ENCODE measurements around the gene THUMPD3.

The THUMPD3 gene, protein sequence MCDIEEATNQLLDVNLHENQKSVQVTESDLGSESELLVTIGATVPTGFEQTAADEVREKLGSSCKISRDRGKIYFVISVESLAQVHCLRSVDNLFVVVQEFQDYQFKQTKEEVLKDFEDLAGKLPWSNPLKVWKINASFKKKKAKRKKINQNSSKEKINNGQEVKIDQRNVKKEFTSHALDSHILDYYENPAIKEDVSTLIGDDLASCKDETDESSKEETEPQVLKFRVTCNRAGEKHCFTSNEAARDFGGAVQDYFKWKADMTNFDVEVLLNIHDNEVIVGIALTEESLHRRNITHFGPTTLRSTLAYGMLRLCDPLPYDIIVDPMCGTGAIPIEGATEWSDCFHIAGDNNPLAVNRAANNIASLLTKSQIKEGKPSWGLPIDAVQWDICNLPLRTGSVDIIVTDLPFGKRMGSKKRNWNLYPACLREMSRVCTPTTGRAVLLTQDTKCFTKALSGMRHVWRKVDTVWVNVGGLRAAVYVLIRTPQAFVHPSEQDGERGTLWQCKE

GRCh38 chr3:9362731-9363530 lies at the start of gene THUMPD3:
THUMPD3 (plus strand) TSS chr3:9363054; CDS start chr3:9365069, 2,015 bp downstream.
- TF ChIP-seq CTCF (IDR thresholded peaks at IDR 0.05; ENCODE audit: control insufficient read depth, insufficient read depth, low read depth, low read length, missing control alignments), result no peak
- DNase-seq (ENCODE audit: low read depth), result peak; percentile 61
- peak within 1 kb of the TSS; percentile 51 for H3K4me3 ChIP-seq (ENCODE audit: control insufficient read depth, low read depth, low read length)

GRCh38 chr3:9314796-9315195 lies 48.1 kb upstream of the THUMPD3 start:
- no peak overlapping the region for H3K4me3 ChIP-seq (ENCODE audit: control insufficient read depth, low read depth, low read length)
- DNase-seq (ENCODE audit: low read depth), result no peak
- TF ChIP-seq CTCF (IDR thresholded peaks at IDR 0.05; ENCODE audit: control insufficient read depth, insufficient read depth, low read depth, low read length, missing control alignments), result no peak

GRCh38 chr3:9316881-9317361 lies 45.9 kb upstream of the THUMPD3 start:
- H3K4me3 ChIP-seq (ENCODE audit: control insufficient read depth, low read depth, low read length), result peak overlapping the region; percentile 19
- TF ChIP-seq CTCF (IDR thresholded peaks at IDR 0.05; ENCODE audit: control insufficient read depth, insufficient read depth, low read depth, low read length, missing control alignments), result no peak
- no peak for DNase-seq (ENCODE audit: low read depth)

DNA sequence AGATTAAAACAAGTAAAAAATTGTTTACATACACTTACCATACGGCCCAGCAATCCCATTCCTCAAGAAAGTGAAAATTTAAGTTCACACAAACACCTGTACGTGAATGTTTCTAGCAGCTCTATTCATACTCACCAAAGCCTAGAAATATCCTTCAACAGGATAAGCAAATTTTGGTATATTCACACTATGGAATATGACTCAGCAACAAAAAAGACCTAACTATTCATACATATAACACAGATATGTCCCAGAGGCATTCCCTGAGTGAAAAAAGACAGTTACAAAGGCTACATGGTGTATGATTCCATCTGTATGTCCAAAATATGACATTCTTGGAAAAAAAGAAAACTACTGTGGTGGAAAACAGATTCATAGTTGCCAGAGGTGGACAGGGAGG lies 40.1 kb upstream of the THUMPD3 start:
- H3K4me3 ChIP-seq (ENCODE audit: control insufficient read depth, low read depth, low read length), result no peak overlapping the region
- DNase-seq (ENCODE audit: low read depth), result no peak
- no peak for TF ChIP-seq CTCF (IDR thresholded peaks at IDR 0.05; ENCODE audit: control insufficient read depth, insufficient read depth, low read depth, low read length, missing control alignments)

- no peak for TF ChIP-seq CTCF (IDR thresholded peaks at IDR 0.05; ENCODE audit: control insufficient read depth, insufficient read depth, low read depth, low read length, missing control alignments)
These were observed 37.9 kb upstream of the THUMPD3 start for GRCh38 chr3:9324944-9325343.

GRCh38 chr3:9327578-9327977 lies 35.3 kb upstream of the THUMPD3 start:
- DNase-seq (ENCODE audit: low read depth), result no peak
- TF ChIP-seq CTCF (IDR thresholded peaks at IDR 0.05; ENCODE audit: control insufficient read depth, insufficient read depth, low read depth, low read length, missing control alignments), result no peak
- no peak overlapping the region for H3K4me3 ChIP-seq (ENCODE audit: control insufficient read depth, low read depth, low read length)

More at GRCh38 chr3:9324944-9325343, 37.9 kb upstream of the THUMPD3 start:
- DNase-seq (ENCODE audit: low read depth), result no peak
- no peak overlapping the region for H3K4me3 ChIP-seq (ENCODE audit: control insufficient read depth, low read depth, low read length)
